Lower leg skin (tissue), 4 donors: Measurements from ENCODE around the gene KIF5C. TPM values are rescaled to one million over a fixed set of nuclear protein-coding genes. Genes with fewer than 3 reads are reported as not detected.

Experiments
- DNase-seq, 2 donors: peaks; one replicate each; pipeline ENCODE4 v3.0.0-alpha.2; 2019; ENCODE audit warnings: low spot score in 2 of 2
- H3K4me3 ChIP-seq: fragments of 200-600 bp; sonication (generic); 2 replicates; pipeline ENCODE4 v1.5.1; 2017; ENCODE audit warnings: mild to moderate bottlenecking, low read depth; ENCODE audit not compliant: poor library complexity, severe bottlenecking
- CTCF ChIP-seq, 3 donors: fragments of 450-650 bp; IDR thresholded peaks; one replicate each; pipeline ENCODE4 v1.5.1; 2016; ENCODE audit warnings: antibody characterized with exemption in 3 of 3, mild to moderate bottlenecking in 3 of 3, moderate library complexity in 2 of 3
- POLR2A ChIP-seq, 2 donors: fragments of 450-650 bp; IDR thresholded peaks; one replicate each; pipeline ENCODE4 v1.6.1; 2016 to 2017; ENCODE audit warnings: antibody characterized with exemption in 2 of 2, mild to moderate bottlenecking in 1 of 2, moderate library complexity in 1 of 2
- WGBS, 2 donors: methylation state at CpG; one replicate each; pipeline ENCODE4 v1.1.5; 2018; 5-methylcytosine and 5-hydroxymethylcytosine counted together
- intact Hi-C: fragments of 100-400 bp; cut with DNase I; formaldehyde crosslinking; loops from one replicate; pipeline ENCODE4 v1.15.0; 2023; ENCODE audit warnings: low total_unique reads
- total RNA-seq, 4 donors: library from RNA; depleted of rRNA; stranded (reverse); fragments of >200 nt; gene quantifications; one replicate each; pipeline ENCODE4 v1.1.0, GENCODE V29; 2016

The KIF5C gene
- total RNA-seq, 4 donors from 2014 or later: 0.99 to 1.9 (median 1.3) TPM

DNA sequence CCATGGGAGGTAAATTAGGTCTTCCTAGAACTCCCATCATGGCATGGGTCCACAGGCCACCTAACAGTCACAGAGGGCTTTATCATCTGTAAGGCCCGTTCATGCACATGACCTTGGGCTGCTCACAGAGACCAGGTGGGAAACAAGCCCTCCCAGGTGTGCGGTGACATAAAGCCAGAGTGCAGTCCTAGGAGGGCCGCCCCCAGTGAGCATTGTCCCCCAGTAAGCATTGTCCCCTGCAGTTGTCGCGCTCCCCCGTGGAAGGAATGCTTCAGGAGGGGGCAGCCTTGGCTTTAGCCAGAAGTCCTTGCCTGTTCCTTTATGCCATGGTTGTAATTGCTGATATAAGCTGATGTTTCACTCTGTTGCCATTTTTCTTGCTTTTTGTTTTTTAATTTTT, 121.8 kb downstream of the KIF5C start:
- WGBS, 2 donors: 94% methylated on average over 6 of the region's 6 CpGs
- intact Hi-C loops: no loop called here
- DNase-seq: no peak
- TF ChIP-seq CTCF (IDR thresholded peaks at IDR 0.05) (no peak), POLR2A (IDR thresholded peaks at IDR 0.05) (no peak)
- no peak overlapping the region for H3K4me3 ChIP-seq

GRCh38 chr2:148998165-148998830, 123.3 kb downstream of the KIF5C start:
- TF ChIP-seq CTCF (IDR thresholded peaks at IDR 0.05) (no peak), POLR2A (IDR thresholded peaks at IDR 0.05) (no peak)
- no peak for DNase-seq
- H3K4me3 ChIP-seq: no peak overlapping the region
- WGBS, 2 donors: 87 to 89% methylated on average over 15 to 16 of the region's 16 CpGs
- intact Hi-C loops: no loop called here

DNA sequence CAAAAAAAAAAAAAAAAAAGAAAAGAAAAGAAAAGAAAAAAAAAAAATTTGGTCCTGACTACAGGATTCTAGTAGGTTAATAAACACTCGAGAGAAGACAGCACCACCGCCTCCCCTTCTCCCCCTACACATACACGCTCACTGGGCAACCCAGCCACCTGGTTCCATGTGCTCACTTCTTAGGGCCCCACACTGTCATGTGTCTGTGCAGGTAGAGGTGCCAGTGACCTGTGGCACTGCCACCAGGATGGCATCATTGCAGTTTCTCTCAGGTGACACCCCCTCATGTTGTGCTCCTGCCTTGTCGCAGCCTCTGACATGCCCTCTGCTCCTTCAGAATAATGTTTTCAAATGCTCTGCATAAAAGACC, 123.8 kb downstream of the KIF5C start:
- H3K4me3 ChIP-seq: no peak overlapping the region
- intact Hi-C loops: no loop called here
- WGBS, 2 donors: 92 to 98% methylated on average over 4 of the region's 4 CpGs
- TF ChIP-seq CTCF (IDR thresholded peaks at IDR 0.05): no peak
- TF ChIP-seq POLR2A (IDR thresholded peaks at IDR 0.05): no peak
- no peak for DNase-seq

DNA sequence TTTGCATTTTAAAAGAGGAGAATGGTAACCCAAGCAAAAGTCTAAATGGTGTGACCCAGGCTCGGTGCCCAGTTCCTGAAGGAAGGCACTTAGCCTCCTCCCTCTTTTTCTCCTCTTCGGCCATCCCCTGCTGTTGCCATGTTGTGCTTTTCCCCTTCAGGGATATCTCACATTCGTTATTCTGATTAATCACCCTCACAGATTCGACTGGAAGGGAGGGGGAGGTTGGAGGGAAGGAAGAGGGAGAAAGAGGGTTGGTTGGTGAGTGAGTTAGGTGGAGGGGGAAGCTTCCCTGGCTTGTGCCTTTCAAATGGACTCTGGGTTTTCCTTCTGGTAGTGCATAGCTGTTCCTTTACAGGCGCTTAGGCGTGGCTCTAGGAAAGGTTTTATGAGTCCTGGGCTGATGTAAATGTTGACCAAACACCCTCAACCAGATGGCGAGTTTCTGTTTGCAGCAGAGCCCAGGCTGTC, 124.5 kb downstream of the KIF5C start:
- H3K4me3 ChIP-seq: no peak overlapping the region
- DNase-seq: no peak
- intact Hi-C loops: no loop called here
- TF ChIP-seq POLR2A (IDR thresholded peaks at IDR 0.05): no peak
- no peak for TF ChIP-seq CTCF (IDR thresholded peaks at IDR 0.05)
- WGBS, 2 donors: 40 to 43% methylated on average over 7 of the region's 7 CpGs

- TF ChIP-seq POLR2A (IDR thresholded peaks at IDR 0.05) (no peak), CTCF (IDR thresholded peaks at IDR 0.05) (no peak)
- H3K4me3 ChIP-seq: no peak overlapping the region
- intact Hi-C loops: no loop called here
- no peak for DNase-seq
- WGBS, 2 donors: 59 to 60% methylated on average over 6 of the region's 6 CpGs
These were observed 125.3 kb downstream of the KIF5C start for GRCh38 chr2:149000158-149000938.
